ENCODE results near the gene VPREB1. TPM values are rescaled to one million over a fixed set of nuclear protein-coding genes. Genes with fewer than 3 reads are reported as not detected.
"Not testable (repeated sequence)": the region's sequence is repeated elsewhere in the genome, so short reads cannot be mapped to it uniquely, and the experiment has no call there.

The VPREB1 gene
- total RNA-seq, 1 experiment from 2014 or later: not detected

DNA sequence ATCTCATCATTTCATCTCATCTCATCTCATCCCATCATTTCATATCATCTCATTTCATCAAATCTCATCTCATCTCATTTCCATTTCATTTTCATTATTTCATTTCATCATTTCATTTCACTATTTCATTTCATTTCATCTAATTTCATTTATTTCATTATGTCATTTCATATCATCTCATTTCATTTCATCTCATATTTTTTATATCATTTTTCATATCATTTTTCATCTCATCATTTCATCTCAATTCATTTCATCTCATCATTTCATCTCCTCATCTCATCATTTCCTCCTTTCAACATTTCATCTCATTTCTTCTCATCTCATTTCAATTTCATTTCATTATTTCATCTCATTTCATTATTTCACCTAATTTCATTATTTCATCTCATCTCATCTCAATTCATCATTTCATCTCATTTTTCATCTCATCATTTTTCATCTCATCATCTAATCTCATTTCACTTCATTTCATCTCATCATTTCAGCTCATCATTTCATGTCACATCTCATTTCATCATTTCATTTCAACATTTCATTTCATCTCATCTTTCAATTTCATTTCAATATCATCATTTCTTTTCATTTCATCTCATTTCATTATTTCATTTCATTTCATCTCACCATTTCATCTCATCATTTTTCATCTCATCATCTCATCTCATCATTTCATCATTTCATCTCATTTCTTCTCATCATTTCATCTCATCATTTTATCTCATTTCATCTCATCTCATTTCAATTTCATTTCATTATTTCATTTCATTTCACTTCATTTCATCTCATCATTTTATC lies 40.6 kb downstream of the VPREB1 start:
- peaks cover 37% of the 10 kb centered on the region for H3K27me3 Mint-ChIP-seq (ENCODE audit: low read depth)
- H3K36me3 Mint-ChIP-seq; H3K27ac Mint-ChIP-seq; POLR2A ChIA-PET; H3K9me3 Mint-ChIP-seq; H3K4me1 Mint-ChIP-seq; H3K4me3 Mint-ChIP-seq; ATAC-seq; CTCF ChIA-PET; DNase-seq (ENCODE audit: low spot score): not testable (repeated sequence)

DNA sequence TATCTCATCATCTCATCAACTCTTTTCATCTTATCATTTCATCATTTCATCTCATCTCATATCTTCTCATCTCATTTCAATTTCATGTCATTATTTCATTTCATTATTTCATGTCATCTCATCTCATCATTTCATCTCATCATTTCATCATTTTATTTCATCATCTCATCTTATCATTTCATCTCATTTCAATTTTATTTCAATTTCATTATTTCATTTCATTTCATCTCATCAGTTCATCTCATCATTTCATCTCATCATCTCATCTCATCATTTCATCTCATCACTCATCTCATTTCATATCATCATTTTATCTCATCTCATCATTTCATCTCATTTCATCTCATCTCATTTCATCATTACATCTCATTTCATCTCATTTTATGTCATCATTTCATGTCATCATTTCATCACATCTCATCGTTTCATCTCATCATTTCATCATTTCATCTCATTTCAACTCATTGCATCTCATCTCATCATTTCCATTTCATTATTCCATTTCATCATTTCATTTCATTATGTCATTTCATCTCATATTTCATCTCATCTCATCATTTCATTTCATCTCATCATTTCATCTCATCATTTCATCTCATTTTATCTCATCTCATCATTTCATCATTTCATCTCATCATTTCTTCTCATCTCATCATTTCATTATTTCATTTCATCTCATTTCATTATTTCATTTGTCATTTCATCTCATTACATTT lies 42.0 kb downstream of the VPREB1 start:
- H3K9me3 Mint-ChIP-seq, H3K36me3 Mint-ChIP-seq: not testable (repeated sequence)

DNA sequence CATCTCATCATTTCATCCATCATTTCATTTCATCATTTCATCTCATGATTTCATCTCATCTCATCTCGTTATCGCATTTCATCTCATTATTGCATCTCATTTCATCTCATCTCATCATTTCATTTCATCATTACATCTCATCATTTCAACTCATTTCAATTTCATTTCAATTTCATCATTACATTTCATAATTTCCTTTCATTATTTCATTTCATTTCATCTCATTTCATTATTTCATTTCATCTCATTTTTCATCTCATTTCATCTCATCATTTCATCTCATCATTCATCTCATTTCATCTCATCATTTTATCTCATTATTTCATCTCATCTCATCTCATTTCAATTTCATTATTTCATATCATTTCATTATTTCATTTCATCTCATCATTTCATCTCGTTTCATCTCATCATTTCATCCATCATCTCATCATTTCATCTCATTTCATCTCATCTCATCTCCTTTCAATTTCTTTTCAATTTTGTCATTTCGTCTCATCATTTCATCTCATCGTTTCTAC lies 42.6 kb downstream of the VPREB1 start:
- H3K4me3 Mint-ChIP-seq; H3K36me3 Mint-ChIP-seq; H3K9me3 Mint-ChIP-seq; POLR2A ChIA-PET; H3K27ac Mint-ChIP-seq; ATAC-seq; CTCF ChIA-PET; DNase-seq (ENCODE audit: low spot score); H3K4me1 Mint-ChIP-seq: not testable (repeated sequence)
- H3K27me3 Mint-ChIP-seq (ENCODE audit: low read depth): peaks cover 19% of the 10 kb centered on the region

More for the DNA sequence above, 42.0 kb downstream of the VPREB1 start:
- POLR2A ChIA-PET; DNase-seq (ENCODE audit: low spot score); ATAC-seq; H3K4me3 Mint-ChIP-seq; CTCF ChIA-PET; H3K27ac Mint-ChIP-seq; H3K4me1 Mint-ChIP-seq: not testable (repeated sequence)
- peaks cover 25% of the 10 kb centered on the region for H3K27me3 Mint-ChIP-seq (ENCODE audit: low read depth)

DNA sequence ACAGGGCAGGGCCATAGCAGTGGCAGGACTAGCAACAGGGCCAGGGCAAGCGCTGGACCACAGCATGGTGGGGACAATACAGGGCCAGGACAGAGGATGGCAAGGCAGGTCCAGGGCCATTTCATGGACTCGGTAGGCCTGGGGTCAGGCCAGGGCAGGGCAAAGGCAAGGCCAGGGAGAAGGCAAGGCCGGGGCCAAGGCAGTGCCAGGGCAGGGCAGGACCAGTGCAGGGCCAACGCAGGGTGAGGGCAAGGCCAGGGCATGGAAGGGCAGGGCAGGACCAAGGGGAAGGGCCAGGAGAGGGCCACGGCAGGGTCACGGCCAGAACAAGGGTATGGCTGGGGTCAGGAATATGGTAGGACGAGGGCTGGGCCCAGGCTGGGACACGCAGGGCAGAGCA lies 45.1 kb downstream of the VPREB1 start:
- H3K36me3 Mint-ChIP-seq; H3K27ac Mint-ChIP-seq; POLR2A ChIA-PET; H3K4me1 Mint-ChIP-seq; H3K9me3 Mint-ChIP-seq; H3K27me3 Mint-ChIP-seq (ENCODE audit: low read depth); CTCF ChIA-PET; DNase-seq (ENCODE audit: low spot score); ATAC-seq; H3K4me3 Mint-ChIP-seq: not testable (repeated sequence)

DNA sequence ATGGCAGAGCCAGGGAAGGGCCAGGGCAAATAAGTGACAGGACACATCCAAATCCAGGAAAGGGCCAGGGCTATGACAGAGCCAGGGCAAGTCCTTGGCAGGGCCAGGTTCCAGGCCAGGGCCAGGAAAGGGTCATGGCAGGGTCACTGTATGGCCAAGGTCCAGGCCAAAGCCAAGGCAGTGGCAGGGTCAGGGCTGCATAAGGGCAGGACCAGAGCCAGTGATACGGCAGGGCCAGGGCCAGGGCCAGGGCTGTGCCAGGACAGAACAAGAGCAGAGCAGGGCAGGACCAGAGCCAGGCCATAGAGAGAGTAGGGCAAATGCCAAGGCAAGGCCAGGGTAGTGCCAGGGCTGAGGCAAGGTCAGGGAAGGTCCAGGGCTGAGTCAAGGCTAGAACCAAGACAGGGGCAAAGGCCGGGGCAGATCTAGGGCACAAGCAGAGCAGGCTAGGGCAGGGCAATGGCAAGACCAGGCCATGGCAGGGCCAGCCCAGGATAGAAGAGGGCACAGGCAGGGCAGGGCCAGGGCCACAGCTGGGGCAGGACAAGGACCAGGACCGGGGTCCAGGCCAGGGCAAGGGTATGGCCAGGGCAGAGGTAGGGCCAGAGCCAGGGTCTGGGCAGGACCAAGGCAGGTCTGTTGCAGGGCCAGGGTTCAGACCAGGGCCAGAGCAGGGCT lies 46.7 kb downstream of the VPREB1 start:
- CTCF ChIA-PET; H3K4me1 Mint-ChIP-seq; POLR2A ChIA-PET; ATAC-seq; DNase-seq (ENCODE audit: low spot score); H3K27ac Mint-ChIP-seq; H3K36me3 Mint-ChIP-seq; H3K9me3 Mint-ChIP-seq; H3K4me3 Mint-ChIP-seq: not testable (repeated sequence)
- H3K27me3 Mint-ChIP-seq (ENCODE audit: low read depth): peaks cover 15% of the 10 kb centered on the region

DNA sequence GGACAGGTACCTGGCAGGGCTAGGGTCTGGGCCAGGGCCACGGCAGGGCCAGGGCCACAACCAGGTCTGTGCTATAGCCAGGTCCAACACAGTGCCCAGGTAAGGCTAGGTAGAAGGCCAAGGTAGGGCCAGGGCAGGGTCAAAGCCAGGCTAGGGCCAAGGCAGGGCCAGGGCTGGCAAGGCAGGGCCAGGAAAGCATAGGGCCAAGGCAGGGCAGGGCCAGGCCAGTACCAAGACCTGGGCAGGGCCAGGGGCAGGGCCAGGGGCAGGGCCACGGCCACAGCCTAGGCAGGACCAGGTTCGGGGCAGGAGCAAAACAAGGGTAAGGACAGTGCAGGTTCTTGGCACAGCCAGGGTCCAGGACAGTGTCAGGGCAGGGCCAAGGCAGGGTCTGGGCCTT lies 48.1 kb downstream of the VPREB1 start:
- H3K36me3 Mint-ChIP-seq; H3K27ac Mint-ChIP-seq; H3K4me3 Mint-ChIP-seq; H3K9me3 Mint-ChIP-seq; POLR2A ChIA-PET; CTCF ChIA-PET; DNase-seq (ENCODE audit: low spot score); H3K4me1 Mint-ChIP-seq; ATAC-seq: not testable (repeated sequence)
- H3K27me3 Mint-ChIP-seq (ENCODE audit: low read depth): peaks cover 22% of the 10 kb centered on the region

DNA sequence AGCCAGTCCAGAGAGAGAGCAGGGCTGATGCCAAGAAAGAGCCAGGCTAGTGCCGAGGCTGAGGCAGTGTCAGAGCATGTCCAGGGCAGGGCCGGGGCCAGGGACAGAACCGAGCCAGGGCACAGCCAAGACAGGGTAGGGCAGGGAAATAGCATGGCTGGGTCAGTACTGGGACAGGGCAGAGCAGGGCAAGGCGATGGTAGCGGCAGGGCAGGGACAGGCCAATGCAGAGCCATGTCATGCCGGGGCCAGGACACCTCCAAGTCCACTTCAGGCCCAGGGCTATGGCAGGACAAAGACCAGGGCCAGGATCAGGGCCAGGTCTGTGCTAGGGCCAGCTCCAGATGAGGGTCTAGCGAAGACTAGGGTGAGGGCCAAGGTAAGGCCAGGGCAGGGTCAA lies 48.9 kb downstream of the VPREB1 start:
- H3K27me3 Mint-ChIP-seq (ENCODE audit: low read depth): peaks cover 23% of the 10 kb centered on the region

DNA sequence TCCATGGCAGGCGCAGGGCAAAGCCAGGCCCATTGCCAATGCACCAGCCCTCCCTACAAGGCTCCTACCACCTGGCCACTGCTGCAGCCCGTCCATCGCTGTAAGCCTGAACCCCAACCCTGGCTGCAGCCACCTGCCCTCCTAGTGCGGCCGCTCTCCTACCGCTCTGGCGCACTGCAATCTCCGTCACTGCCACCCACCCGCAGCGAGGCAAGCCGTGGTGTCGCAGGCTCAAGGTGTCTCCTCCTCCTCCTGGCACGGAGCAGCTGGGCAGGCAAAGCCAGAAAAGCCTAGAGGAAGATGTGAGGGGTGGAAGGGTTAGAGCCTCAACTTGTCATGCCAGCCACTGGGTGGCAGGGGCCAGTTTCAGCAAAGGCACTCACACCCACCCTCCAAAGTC lies 50.1 kb downstream of the VPREB1 start:
- H3K4me3 Mint-ChIP-seq; H3K27ac Mint-ChIP-seq; POLR2A ChIA-PET; DNase-seq (ENCODE audit: low spot score); H3K9me3 Mint-ChIP-seq; H3K36me3 Mint-ChIP-seq; CTCF ChIA-PET; H3K4me1 Mint-ChIP-seq; ATAC-seq: not testable (repeated sequence)
- peaks cover 28% of the 10 kb centered on the region for H3K27me3 Mint-ChIP-seq (ENCODE audit: low read depth)

More for the DNA sequence above, 48.9 kb downstream of the VPREB1 start:
- H3K4me3 Mint-ChIP-seq; ATAC-seq; H3K9me3 Mint-ChIP-seq; DNase-seq (ENCODE audit: low spot score); CTCF ChIA-PET; H3K36me3 Mint-ChIP-seq; H3K27ac Mint-ChIP-seq; POLR2A ChIA-PET; H3K4me1 Mint-ChIP-seq: not testable (repeated sequence)

Data from WTC11 (cell line).